ENCODE data around the gene TKTL1. TPM values are rescaled to one million over a fixed set of nuclear protein-coding genes. Genes with fewer than 3 reads are reported as not detected.
"Not testable (repeated sequence)": the region's sequence is repeated elsewhere in the genome, so short reads cannot be mapped to it uniquely, and the experiment has no call there.

The TKTL1 gene, protein sequence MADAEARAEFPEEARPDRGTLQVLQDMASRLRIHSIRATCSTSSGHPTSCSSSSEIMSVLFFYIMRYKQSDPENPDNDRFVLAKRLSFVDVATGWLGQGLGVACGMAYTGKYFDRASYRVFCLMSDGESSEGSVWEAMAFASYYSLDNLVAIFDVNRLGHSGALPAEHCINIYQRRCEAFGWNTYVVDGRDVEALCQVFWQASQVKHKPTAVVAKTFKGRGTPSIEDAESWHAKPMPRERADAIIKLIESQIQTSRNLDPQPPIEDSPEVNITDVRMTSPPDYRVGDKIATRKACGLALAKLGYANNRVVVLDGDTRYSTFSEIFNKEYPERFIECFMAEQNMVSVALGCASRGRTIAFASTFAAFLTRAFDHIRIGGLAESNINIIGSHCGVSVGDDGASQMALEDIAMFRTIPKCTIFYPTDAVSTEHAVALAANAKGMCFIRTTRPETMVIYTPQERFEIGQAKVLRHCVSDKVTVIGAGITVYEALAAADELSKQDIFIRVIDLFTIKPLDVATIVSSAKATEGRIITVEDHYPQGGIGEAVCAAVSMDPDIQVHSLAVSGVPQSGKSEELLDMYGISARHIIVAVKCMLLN
- under 1 TPM in 3 of 4 donors, not detected in 1; 0.24 to 0.51 (median 0.34) TPM for total RNA-seq

DNA sequence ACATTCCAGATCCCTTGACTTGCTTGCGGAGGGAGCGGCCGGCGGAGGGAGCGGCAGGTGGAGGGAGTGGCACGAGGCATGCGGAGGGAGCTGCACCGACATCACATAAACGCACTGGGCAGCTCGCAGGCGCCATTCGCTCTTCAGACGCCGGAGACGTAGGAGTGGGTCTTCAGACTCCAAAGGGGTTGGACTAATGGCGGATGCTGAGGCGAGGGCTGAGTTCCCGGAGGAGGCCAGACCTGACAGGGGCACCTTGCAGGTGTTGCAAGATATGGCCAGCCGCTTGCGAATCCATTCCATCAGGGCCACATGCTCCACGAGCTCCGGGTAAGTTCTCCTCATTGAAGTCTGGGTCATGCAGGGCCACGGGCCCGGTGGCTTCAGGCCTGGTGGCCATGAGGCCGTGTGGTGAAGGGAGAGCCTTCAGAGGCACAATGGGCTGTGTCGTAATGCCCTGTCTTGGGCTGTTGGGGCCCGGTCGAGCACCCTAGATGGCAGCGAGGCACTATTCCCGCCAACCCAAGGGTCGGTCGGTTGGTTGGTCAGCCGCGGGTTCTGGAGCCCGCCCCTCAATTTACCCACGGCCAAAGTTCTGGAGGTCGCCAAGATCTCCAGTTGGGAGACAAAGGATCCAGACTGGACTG, at the start of gene TKTL1:
Gene TKTL1 (plus strand): TSS at position 132 of the 647 bp plus-strand sequence. CDS start 65 bp downstream, at position 197.
- Histone ChIP-seq H3K9me3 (no peaks in the 10 kb centered on the region), H3K36me3 (no peaks in the 10 kb centered on the region), H3K27me3 (no peaks in the 10 kb centered on the region), H3K4me3 (no peak within 1 kb of the TSS), H3K4me1 (no peaks in the 10 kb centered on the region), H3K27ac (no peak within 1 kb of the TSS)
- TF ChIP-seq POLR2A (IDR thresholded peaks at IDR 0.05) (no peak), EP300 (IDR thresholded peaks at IDR 0.05) (no peak), POLR2AphosphoS5 (IDR thresholded peaks at IDR 0.05) (no peak)
- TF ChIP-seq, protein P1, sequence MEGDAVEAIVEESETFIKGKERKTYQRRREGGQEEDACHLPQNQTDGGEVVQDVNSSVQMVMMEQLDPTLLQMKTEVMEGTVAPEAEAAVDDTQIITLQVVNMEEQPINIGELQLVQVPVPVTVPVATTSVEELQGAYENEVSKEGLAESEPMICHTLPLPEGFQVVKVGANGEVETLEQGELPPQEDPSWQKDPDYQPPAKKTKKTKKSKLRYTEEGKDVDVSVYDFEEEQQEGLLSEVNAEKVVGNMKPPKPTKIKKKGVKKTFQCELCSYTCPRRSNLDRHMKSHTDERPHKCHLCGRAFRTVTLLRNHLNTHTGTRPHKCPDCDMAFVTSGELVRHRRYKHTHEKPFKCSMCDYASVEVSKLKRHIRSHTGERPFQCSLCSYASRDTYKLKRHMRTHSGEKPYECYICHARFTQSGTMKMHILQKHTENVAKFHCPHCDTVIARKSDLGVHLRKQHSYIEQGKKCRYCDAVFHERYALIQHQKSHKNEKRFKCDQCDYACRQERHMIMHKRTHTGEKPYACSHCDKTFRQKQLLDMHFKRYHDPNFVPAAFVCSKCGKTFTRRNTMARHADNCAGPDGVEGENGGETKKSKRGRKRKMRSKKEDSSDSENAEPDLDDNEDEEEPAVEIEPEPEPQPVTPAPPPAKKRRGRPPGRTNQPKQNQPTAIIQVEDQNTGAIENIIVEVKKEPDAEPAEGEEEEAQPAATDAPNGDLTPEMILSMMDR (IDR thresholded peaks at IDR 0.05) = no peak
- 95% methylated on average over 25 of the region's 37 CpGs for WGBS
- DNase-seq (ENCODE audit: low spot score in 2 of 2) = no peak

DNA sequence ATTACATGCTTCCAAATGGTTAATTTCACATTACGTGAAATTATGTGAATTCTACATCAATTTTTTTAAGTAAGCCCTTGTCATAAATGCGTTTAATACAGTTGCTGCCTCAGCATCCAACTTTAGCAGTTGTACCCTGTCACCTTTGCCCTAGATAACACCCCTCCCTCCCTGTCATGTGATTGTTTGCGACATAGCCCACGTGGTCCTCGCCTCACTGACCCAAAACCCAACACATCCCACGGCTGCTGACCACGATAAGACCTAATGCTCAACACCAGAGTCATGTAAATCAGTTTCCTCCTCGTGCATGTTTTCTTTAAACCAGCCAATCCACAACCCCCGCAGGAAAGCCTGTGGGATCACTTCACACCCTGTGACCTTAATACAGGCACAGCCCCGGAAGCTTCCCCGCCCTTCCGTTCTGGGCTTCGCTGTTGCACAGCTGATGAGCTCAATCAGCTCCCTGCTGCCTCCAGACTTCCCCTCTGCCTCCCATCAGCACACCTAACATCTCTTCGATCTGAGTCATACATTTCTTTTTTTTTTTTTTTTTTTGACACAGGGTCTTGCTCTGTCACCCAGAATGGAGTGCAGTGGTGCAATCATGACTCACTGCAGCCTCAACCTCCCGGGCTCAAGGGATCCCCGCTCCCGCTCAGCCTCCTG, 48.1 kb upstream of the TKTL1 start:
- 78% methylated on average over 1 of the region's 17 CpGs for WGBS
- not testable (repeated sequence) for H3K36me3 ChIP-seq; H3K4me3 ChIP-seq; H3K27me3 ChIP-seq; H3K27ac ChIP-seq; DNase-seq (ENCODE audit: low spot score in 2 of 2); H3K9me3 ChIP-seq; H3K4me1 ChIP-seq

DNA sequence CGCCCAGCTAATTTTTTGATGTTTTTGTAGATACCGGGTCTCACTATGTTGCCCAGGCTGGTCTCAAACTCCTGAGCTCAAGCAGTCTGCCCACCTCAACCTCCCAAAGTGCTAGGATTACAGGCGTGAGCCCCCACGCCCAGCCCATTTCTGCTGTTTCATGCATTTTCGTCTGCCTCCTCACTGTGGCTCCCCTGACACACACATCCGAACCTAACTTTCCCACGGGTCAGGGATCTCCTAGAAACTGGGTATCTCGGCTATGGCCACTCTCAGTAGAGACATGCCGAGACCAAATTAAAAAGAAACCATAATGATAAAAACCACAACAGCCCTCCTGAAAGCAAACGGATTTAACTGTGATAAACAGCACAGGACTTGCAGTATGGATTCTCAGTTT, 47.5 kb upstream of the TKTL1 start:
- WGBS = no CpG with 5 or more reads among the region's 10 CpGs
- H3K4me1 ChIP-seq; H3K27ac ChIP-seq; H3K36me3 ChIP-seq; H3K4me3 ChIP-seq; H3K9me3 ChIP-seq; DNase-seq (ENCODE audit: low spot score in 2 of 2); H3K27me3 ChIP-seq: not testable (repeated sequence)

DNA sequence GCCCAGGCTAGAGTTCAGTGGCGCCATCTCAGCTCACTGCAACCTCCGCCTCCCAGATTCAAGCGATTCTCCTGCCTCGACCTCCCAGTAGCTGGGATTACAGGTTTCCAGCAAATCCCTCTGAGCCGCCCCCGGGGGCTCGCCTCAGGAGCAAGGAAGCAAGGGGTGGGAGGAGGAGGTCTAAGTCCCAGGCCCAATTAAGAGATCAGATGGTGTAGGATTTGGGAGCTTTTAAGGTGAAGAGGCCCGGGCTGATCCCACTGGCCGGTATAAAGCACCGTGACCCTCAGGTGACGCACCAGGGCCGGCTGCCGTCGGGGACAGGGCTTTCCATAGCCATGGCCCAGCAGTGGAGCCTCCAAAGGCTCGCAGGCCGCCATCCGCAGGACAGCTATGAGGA, 38.3 kb upstream of the TKTL1 start, which contains the start of gene OPN1MW3:
Gene OPN1MW3 (plus strand): TSS at position 301 of the 400 bp plus-strand sequence. CDS start 38 bp downstream, at position 339.
- no CpG with 5 or more reads among the region's 17 CpGs for WGBS
- H3K4me1 ChIP-seq; H3K27ac ChIP-seq; H3K36me3 ChIP-seq; H3K9me3 ChIP-seq; H3K4me3 ChIP-seq; DNase-seq (ENCODE audit: low spot score in 2 of 2); H3K27me3 ChIP-seq: not testable (repeated sequence)

DNA sequence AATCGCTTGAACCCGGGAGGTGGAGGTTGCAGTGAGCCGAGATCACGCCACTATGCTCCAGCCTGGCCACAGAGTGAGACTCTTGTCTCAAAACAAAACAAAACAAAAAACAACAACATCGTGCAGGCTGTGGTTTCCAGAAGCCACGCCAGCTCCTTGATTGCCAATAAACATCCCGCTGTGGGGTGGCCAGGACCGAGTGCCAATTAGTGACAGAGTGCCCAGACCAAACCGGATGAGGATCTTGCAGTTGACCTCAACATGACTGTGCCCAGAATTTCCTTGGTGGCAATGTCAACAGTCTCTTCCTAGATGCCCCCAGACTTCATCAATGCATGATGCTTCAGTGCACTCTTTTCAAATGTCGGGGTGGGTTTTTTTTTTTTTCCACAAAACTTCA, 36.9 kb upstream of the TKTL1 start:
- H3K36me3 ChIP-seq; H3K4me1 ChIP-seq; H3K27ac ChIP-seq; DNase-seq (ENCODE audit: low spot score in 2 of 2); H3K4me3 ChIP-seq; H3K27me3 ChIP-seq; H3K9me3 ChIP-seq: not testable (repeated sequence)
- WGBS = no CpG with 5 or more reads among the region's 10 CpGs

DNA sequence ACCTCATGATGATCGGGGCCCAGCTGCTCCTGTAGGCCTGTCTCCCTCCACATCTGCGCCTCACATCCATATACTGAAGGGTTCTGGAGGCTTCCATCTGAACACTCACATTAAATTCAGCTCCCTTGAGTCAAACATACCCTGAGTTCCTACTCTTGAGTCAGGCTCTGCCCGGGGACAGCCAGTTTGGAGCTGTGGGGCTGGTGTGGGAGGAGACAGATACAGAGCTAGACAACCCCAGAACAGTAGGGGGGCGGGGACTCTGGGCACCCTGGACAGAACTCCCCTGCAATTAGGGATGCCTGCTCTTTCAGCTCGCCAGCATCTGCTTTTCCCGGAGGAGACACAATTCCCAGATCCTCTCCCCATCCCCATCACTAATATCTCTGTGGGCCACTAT, 32.5 kb upstream of the TKTL1 start:
- not testable (repeated sequence) for DNase-seq (ENCODE audit: low spot score in 2 of 2); H3K4me1 ChIP-seq; H3K36me3 ChIP-seq; H3K27ac ChIP-seq; H3K4me3 ChIP-seq; H3K27me3 ChIP-seq; H3K9me3 ChIP-seq
- no CpG with 5 or more reads among the region's 6 CpGs for WGBS

DNA sequence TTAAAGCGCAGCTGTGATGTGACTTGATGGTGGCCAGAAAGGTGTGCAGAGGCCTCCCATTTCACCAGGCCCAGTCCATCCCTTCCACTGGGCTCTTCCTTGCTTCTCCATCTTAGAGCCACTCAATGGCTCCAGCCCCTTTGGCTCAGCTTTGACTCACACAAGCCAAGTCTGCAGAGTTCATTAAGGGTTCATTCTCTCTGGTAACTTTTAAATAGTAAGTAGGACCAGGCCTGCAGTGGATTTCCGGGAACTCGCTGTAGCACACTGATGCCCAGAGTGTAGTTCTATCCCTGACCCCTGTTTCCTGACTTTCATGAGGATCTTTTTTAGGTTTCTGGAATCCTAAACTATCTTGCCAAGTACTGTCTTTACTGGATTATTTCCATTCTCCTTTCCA, 26.4 kb upstream of the TKTL1 start:
- not testable (repeated sequence) for H3K4me3 ChIP-seq; H3K27ac ChIP-seq; H3K27me3 ChIP-seq; H3K4me1 ChIP-seq; DNase-seq (ENCODE audit: low spot score in 2 of 2); H3K9me3 ChIP-seq; H3K36me3 ChIP-seq
- WGBS = no CpG with 5 or more reads among the region's 3 CpGs

DNA sequence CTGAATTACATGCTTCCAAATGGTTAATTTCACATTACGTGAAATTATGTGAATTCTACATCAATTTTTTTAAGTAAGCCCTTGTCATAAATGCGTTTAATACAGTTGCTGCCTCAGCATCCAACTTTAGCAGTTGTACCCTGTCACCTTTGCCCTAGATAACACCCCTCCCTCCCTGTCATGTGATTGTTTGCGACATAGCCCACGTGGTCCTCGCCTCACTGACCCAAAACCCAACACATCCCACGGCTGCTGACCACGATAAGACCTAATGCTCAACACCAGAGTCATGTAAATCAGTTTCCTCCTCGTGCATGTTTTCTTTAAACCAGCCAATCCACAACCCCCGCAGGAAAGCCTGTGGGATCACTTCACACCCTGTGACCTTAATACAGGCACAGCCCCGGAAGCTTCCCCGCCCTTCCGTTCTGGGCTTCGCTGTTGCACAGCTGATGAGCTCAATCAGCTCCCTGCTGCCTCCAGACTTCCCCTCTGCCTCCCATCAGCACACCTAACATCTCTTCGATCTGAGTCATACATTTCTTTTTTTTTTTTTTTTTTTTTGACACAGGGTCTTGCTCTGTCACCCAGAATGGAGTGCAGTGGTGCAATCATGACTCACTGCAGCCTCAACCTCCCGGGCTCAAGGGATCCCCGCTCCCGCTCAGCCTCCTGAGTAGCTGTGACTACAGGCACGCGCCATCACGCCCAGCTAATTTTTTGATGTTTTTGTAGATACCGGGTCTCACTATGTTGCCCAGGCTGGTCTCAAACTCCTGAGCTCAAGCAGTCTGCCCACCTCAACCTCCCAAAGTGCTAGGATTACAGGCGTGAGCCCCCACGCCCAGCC, 10.9 kb upstream of the TKTL1 start:
- not testable (repeated sequence) for H3K27me3 ChIP-seq; H3K27ac ChIP-seq; DNase-seq (ENCODE audit: low spot score in 2 of 2); H3K4me1 ChIP-seq; H3K36me3 ChIP-seq; H3K4me3 ChIP-seq; H3K9me3 ChIP-seq
- WGBS = no CpG with 5 or more reads among the region's 23 CpGs

DNA sequence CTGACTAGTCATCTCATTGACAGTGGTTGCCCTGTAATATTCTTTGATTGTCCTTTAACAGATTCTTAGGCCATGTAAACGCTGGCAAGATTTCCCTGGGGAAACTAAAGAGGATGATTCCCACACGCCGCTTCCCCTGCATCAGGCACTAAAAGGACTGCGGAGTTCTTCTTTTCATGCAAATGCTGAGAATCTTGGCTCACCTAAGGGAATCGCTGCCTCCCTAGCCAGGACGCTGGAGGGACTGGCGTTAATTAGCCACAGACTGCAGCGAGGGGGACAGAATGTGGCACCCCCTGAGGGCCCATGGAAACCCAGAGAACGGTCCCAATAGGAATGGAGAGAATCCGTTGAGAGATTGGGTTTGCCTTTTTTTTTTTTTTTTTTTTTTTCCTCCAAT, 9.2 kb upstream of the TKTL1 start:
- not testable (repeated sequence) for H3K36me3 ChIP-seq; DNase-seq (ENCODE audit: low spot score in 2 of 2); H3K27ac ChIP-seq; H3K27me3 ChIP-seq; H3K4me1 ChIP-seq; H3K9me3 ChIP-seq; H3K4me3 ChIP-seq
- no CpG with 5 or more reads among the region's 10 CpGs for WGBS
